Bronchial epithelial cell (primary cell): ENCODE data around the gene AGA. TPM values are rescaled to one million over a fixed set of nuclear protein-coding genes. Genes with fewer than 3 reads are reported as not detected.

ENCODE experiments used
- DNase-seq: peaks from one replicate; pipeline ENCODE4 v3.0.0-alpha.2; 2010; ENCODE audit warnings: low read depth
- FAIRE-seq: peaks from 2 replicates; lab custom pipeline; 2011; peaks lifted over from hg19 to GRCh38; lab: Jason Lieb, UNC
- H3K27me3 ChIP-seq: 2 replicates; pipeline ENCODE4 v1.5.1; 2011; ENCODE audit warnings: low read length; ENCODE audit not compliant: control insufficient read depth, insufficient read depth
- H3K36me3 ChIP-seq: 2 replicates; pipeline ENCODE4 v1.5.1; 2011; ENCODE audit warnings: low read length; ENCODE audit not compliant: control insufficient read depth, insufficient read depth
- H3K4me3 ChIP-seq: 2 replicates; pipeline ENCODE4 v1.5.1; 2011; ENCODE audit warnings: mild to moderate bottlenecking, low read depth, low read length, control low read depth
- CTCF ChIP-seq: IDR thresholded peaks from 2 replicates; pipeline ENCODE4 v1.5.1; 2011; ENCODE audit warnings: mild to moderate bottlenecking, moderate library complexity, low read length, control low read depth, inconsistent platforms; ENCODE audit not compliant: insufficient read depth, severe bottlenecking
- total RNA-seq: library from RNA; depleted of rRNA; stranded (reverse); fragments of >200 nt; gene quantifications from 2 replicates; pipeline ENCODE4 v1.2.1, GENCODE V29; 2014

AGA gene
- 71.3 and 111 TPM in 2 replicates for total RNA-seq

GRCh38 chr4:177441803-177442622, at the start of gene AGA:
AGA (minus strand) TSS chr4:177442437; CDS start chr4:177442375, 62 bp downstream.
- TF ChIP-seq CTCF, result no peak
- Histone ChIP-seq H3K36me3 (peaks cover 2% of the 10 kb centered on the region), H3K4me3 (peak within 1 kb of the TSS; percentile 74), H3K27me3 (no peaks in the 10 kb centered on the region)
- FAIRE-seq, result no peak
- DNase-seq, result peak; percentile 86

GRCh38 chr4:177492022-177492421, 49.8 kb upstream of the AGA start:
- no peak for FAIRE-seq
- no peak overlapping the region for H3K4me3 ChIP-seq
- H3K36me3 ChIP-seq, result no peaks in the 10 kb centered on the region
- H3K27me3 ChIP-seq, result no peaks in the 10 kb centered on the region
- DNase-seq, result no peak
- no peak for TF ChIP-seq CTCF

DNA sequence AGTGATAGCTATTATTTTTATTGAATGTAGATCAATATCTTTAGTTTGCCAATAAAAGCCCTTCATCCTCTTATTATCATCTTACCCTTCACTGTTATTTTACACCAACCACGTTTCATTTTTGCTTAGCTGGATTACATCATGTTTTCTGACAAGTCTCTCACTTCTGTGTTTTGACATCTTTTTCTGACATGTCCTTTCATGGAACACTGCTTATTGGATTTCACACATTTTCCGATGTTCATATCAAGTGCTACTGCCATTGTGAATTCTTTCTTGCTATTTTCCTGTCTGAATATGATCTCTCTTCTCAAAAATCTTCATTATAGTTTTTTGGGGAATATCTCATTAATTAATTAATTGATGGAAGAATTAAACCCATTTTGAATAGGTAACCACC, 48.5 kb upstream of the AGA start:
- no peak for FAIRE-seq

DNA sequence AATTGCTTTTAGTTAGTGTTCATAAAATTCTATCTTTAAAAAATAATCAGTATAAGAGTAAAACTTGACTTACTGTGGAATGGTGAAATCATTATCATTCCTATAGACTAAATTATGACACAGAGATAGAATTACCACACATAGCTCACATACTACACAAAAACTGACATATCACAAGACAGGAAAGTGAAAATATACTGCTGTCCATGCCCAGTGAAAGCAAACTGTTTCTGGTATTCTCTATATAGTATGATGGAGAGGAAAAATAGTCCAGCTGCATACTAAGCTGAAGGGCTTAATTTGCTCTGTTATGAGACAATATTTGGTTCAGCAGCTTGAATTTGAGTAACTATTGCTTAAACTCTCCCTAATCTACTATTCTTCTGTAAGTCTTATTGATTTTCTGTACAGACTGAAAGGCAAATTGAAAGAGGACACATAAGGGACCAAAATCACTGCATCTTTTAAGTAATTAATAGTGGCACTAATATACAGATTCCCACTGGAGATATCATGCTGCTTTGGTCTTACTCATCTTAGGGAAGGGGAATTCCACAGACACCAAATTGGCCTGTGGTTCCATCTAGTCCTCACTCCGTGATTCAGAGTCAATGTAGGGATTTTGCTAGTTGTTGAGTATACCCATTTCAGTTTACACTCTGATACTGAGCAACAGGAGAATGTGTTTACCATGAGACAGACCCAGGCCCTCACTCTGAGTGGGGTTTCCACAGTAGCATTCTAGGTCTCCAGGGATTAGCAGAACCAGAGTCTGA, 47.4 kb upstream of the AGA start:
- TF ChIP-seq CTCF, result no peak
- H3K4me3 ChIP-seq, result no peak overlapping the region
- FAIRE-seq (no peak), DNase-seq (peak; percentile 42)
- no peaks in the 10 kb centered on the region for H3K27me3 ChIP-seq
- H3K36me3 ChIP-seq, result no peaks in the 10 kb centered on the region

More for the DNA sequence above, 48.5 kb upstream of the AGA start:
- Histone ChIP-seq H3K4me3 (no peak overlapping the region), H3K36me3 (no peaks in the 10 kb centered on the region), H3K27me3 (no peaks in the 10 kb centered on the region)
- no peak for TF ChIP-seq CTCF
- DNase-seq, result no peak

- H3K36me3 ChIP-seq, result no peaks in the 10 kb centered on the region
- FAIRE-seq, result no peak
- no peak overlapping the region for H3K4me3 ChIP-seq
- peak; percentile 73 for DNase-seq
- H3K27me3 ChIP-seq, result no peaks in the 10 kb centered on the region
- no peak for TF ChIP-seq CTCF
Observed at GRCh38 chr4:177487977-177488376, 45.7 kb upstream of the AGA start.
